Glomerular endothelial cell (primary cell): ENCODE results near the gene MYO6. TPM values are rescaled to one million over a fixed set of nuclear protein-coding genes. Genes with fewer than 3 reads are reported as not detected.

ENCODE experiments used
- DNase-seq: peaks from one replicate; pipeline ENCODE4 v3.0.0-alpha.2; 2011; ENCODE audit warnings: low read depth, low spot score; ENCODE audit errors: extremely low read depth
- total RNA-seq: library from RNA; depleted of rRNA; stranded (reverse); fragments of >200 nt; gene quantifications from 2 replicates; pipeline ENCODE4 v1.2.3, GENCODE V29; 2015

MYO6 gene
- total RNA-seq, 1 donor from 2014 or later, result 55.8 TPM

GRCh38 chr6:75819776-75820487 lies 70.9 kb downstream of the MYO6 start:
- no peak for DNase-seq

GRCh38 chr6:75824160-75824559 lies 75.1 kb downstream of the MYO6 start:
- DNase-seq, result no peak

- DNase-seq, result no peak
These were observed 78.1 kb downstream of the MYO6 start for GRCh38 chr6:75827163-75827562.

GRCh38 chr6:75830959-75831885 lies 82.2 kb downstream of the MYO6 start:
- no peak for DNase-seq

- no peak for DNase-seq
These were observed 85.4 kb downstream of the MYO6 start for GRCh38 chr6:75834447-75834846.

- DNase-seq, result no peak
These were observed 93.2 kb downstream of the MYO6 start for GRCh38 chr6:75842191-75842590.

GRCh38 chr6:75842732-75843131 lies 93.7 kb downstream of the MYO6 start:
- DNase-seq, result peak; percentile 51

- DNase-seq, result no peak
These were observed 94.4 kb downstream of the MYO6 start for GRCh38 chr6:75843396-75843795.

GRCh38 chr6:75848274-75848673 lies 99.2 kb downstream of the MYO6 start:
- DNase-seq, result no peak

- DNase-seq, result no peak
These were observed 100.4 kb downstream of the MYO6 start for GRCh38 chr6:75849329-75850025.

GRCh38 chr6:75850026-75850833 lies 101.2 kb downstream of the MYO6 start:
- DNase-seq, result no peak

GRCh38 chr6:75852721-75853120 lies 103.7 kb downstream of the MYO6 start:
- no peak for DNase-seq

- DNase-seq, result no peak
These were observed 104.8 kb downstream of the MYO6 start for GRCh38 chr6:75853806-75854205.

- no peak for DNase-seq
These were observed 106.0 kb downstream of the MYO6 start for GRCh38 chr6:75855052-75855451.

GRCh38 chr6:75856902-75857301 lies 107.9 kb downstream of the MYO6 start:
- no peak for DNase-seq

- no peak for DNase-seq
These were observed 114.0 kb downstream of the MYO6 start for GRCh38 chr6:75863001-75863400.

- no peak for DNase-seq
These were observed 114.7 kb downstream of the MYO6 start for GRCh38 chr6:75863784-75864183.

- no peak for DNase-seq
These were observed 115.4 kb downstream of the MYO6 start for GRCh38 chr6:75864446-75864845.

GRCh38 chr6:75870389-75870788 lies 121.3 kb downstream of the MYO6 start:
- DNase-seq, result no peak

GRCh38 chr6:75874224-75874623 lies 125.2 kb downstream of the MYO6 start:
- no peak for DNase-seq

GRCh38 chr6:75876152-75876551 lies 127.1 kb downstream of the MYO6 start:
- no peak for DNase-seq
